Measurements from ENCODE around the gene GALNT7.

GALNT7 gene

DNA sequence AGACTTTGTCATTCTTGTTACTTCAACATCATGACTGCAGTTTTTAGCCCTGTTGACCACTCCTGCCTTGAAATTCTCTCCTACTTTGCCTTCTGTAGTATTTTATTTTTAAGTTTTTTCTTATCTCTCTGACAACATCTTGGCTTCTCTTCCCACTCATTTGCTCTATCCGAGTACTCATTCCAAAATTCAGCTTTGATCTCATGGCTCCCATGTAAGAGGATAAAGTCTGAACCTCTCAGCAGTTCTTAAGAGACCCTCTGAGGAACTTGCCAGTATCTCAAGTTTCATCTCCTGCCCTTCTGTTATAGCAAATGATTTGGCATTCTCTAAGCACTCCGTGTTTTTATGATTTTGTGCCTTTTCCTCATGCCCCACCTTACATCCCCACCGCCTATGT is 67.7 kb downstream of the GALNT7 start:
- no peak for DNase-seq (ENCODE audit: low read depth)

DNA sequence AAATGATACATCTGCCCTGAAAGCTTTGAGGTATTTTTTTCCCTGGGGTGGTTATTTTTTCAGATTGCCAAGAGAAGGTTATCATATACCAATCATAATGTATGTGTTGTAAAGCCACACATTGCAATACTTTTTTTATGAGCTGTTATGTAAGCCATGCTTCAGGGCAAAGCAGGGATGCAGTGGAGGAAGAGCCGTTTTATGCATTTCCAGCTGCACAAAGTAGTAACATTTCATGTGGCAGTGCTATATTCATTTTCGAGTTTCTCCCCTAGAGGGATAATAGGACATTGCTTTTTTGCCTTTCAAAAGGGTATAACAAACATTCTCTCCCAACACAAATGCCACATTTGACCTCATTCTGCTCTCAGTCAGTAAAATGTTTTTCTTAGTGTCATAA is 68.5 kb downstream of the GALNT7 start:
- no peak for DNase-seq (ENCODE audit: low read depth)

DNA sequence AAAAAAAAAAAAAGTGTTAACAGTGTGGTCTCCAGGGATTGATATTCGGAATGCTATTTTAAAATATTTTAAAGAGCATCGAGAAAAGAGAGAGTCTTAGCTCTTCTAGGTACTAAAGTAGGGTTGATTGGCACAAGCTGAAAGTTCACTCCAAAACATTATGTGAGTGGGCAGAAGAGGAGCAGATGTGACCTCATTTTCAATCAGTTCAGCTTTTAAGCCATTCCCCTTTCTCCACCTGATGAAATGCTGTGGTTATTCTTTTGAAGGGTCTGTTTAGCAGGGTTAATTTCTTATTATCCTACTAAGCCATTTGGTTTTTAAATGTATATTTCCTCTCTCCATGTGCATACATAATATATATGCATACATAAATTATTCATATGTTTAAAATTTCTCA is 69.2 kb downstream of the GALNT7 start:
- DNase-seq (ENCODE audit: low read depth), result no peak

DNA sequence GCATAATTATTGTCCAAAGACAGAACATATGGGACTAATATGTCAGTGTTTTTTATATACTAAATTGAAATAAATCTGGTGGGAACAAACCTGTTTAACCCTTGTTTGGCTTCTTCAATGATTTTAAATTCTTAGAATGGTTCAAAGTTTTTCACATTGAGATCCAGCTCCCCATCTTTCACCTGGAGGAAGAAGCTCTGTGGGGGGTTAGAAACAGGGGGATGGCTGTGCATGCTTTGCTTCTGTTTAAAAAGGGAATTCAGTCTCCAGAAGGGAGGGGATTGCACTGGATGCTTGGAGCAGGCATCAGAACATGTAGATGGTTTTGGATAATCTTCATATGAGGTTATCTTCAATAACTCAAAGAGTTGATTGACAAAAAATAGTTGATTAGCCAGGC is 72.1 kb downstream of the GALNT7 start:
- no peak for DNase-seq (ENCODE audit: low read depth)

DNA sequence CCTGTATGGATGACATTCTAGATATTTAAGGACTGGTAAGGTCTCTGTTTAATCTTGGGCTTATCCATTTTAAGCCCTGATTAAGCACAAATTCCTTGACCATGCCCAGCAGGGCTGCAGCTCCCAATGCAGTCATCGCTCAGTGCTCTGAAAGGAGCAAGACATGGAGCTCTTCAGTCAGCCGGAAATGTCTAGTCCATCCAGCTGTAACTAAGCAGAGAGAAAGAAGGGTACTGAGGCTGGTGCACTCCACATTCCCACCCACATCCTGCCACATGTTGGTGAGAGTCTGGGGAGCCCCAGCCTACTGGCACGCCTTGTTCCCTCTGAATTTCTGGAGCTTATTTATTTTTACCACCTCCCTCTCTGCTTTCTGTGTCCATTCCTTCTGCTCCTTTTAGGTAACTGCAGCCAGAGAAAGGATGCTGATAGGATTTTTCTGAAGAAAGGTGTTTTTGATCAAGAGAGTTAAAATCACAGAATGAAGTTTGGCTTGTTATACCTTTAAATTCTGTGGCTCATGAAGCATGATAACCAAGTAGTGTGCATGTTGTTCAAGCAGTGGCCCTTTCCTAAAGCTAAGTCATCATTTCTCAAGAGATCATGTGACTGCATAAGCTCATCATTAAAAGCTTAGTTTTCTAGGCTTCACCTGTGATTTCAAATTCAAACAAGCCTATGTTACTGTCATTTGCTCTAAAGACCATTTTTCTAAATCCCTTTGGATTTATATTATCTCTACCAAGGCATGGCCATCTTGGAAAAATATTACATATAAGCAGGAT is 74.0 kb downstream of the GALNT7 start:
- DNase-seq (ENCODE audit: low read depth), result no peak

DNA sequence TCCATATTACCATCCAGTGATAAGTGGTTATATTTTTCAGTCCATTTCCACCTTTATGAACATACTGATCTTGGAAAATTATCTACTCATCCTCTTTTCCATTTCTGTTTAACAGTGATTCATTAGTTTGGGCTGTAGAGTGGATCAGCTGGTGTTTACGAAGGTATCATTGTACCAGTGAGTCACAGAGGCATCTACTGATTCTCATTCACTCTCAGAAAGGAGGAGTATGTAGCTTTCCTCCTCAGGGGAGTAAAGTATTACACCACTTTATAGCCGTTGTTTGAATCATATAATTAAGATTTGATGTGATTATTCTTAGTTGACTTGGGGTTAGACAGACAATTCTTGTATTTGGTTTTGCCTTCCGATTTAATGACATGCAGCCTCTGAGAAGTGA is 74.7 kb downstream of the GALNT7 start:
- no peak for DNase-seq (ENCODE audit: low read depth)

DNA sequence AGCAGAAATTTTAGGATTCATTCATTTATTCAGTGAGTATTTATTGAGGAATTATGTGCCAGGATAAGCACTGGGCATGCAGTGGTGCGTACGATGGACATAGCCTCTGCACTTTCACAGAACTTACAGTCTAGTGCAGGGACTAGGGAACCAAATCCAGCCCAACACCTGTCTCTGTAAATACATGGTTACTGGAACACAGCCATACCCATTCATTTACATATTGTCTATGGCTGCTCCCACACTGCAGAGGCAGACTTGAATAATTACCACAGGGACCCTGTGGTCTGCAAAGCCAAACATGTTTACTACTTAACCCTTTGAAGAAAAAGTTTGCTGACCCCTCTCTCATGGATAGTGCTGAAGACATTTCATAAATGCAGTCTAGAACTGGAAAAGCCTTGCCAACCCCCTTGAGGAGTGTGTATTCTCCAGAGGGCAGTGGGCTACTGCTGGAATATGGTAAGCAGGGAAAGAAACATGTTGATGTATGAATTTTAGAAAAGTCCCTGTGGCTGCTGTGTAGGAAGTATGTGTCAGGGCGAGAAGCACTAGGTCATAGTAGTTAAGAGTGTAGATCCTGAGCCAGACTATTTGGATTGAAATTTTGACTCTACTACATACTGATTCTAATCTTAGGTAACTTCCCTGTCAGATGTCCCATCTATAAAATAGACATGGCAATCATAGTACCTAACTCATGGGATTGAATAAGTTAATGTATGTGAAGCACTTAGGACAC is 75.5 kb downstream of the GALNT7 start:
- DNase-seq (ENCODE audit: low read depth), result no peak

GRCh38 chr4:173245952-173246351 is 77.3 kb downstream of the GALNT7 start:
- no peak for DNase-seq (ENCODE audit: low read depth)

DNA sequence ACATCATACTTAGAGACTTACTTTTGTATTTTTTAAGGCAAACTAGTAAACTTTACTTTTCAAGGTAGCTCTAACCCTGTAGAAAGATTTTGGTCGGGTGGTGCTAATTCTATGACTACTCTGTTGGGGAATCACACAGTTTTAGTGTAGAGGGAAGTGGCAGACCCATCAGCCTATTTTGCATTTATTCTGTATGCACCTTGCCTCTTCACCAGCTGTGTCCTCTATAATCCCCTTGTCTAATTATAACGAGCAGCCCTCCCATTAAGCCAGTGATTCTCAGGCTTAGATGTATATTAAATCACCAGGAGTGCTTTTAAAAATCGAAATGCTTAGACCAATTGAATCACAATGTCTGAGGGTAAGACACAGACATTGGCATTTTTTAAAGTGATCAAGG is 78.1 kb downstream of the GALNT7 start:
- no peak for DNase-seq (ENCODE audit: low read depth)

GRCh38 chr4:173247321-173247720 is 78.7 kb downstream of the GALNT7 start:
- DNase-seq (ENCODE audit: low read depth), result no peak

DNA sequence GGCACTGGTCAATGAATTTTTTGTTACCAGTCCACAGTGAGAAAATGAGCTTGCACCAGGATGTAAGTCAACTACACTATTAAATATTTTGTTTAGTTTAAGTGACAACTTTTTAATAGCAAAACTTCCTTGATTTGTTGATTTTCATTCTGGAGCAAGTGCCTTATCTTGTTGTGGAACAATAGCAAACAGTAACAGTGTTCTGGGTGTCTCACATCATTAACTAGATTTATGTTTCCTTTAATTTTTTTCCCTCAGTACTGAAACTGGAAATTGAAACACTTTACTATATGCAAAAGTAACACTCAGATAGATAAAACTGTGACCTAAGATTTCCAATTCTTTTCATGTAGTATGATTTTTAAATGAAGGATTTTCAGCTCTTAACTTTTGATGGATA is 80.1 kb downstream of the GALNT7 start:
- DNase-seq (ENCODE audit: low read depth), result no peak

DNA sequence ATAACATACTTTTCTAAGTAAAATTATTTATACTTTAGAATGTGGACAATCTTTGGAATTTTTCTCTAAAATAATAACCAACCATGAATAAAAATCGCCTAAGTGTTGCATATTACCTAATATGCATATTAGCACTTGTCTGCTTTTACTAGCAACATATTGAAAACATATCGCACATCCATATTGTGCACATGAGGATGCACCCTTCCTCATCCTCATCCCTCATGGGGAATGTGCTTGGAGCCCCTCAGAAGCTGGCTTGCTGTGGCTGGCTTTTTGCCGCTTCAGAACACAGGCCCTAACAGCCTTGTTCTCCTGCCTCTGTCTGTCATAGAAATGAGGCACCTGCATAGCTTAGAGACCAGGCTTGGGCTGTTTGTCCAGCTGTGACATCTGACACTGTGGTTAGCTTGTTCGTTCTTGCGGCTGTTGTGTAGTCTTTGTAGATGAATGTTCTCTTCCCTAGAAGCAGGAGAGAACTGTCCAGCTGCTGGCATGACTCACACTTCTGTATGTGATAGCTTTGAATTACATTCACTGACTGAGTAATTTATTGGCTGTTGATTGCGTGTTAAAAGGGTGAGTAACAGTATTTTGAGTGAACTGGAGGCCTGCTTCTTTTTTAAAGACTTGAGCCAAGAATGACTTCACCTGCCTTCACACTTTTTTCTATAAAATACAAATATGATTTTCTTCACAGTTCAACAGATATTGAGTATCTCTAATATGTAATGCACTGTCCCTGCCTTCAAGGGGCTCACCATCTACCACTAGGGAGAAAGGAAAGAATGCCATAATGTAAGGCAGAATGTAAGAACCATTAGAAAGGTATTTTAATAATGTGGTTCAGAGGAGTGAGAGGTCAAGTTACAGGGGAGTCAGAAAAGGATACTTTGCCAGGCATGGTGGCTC is 83.7 kb downstream of the GALNT7 start:
- no peak for DNase-seq (ENCODE audit: low read depth)

- no peak for DNase-seq (ENCODE audit: low read depth)
Observed at GRCh38 chr4:173253561-173253960, 85.0 kb downstream of the GALNT7 start.

- no peak for DNase-seq (ENCODE audit: low read depth)
Observed at GRCh38 chr4:173254646-173255045, 86.0 kb downstream of the GALNT7 start.

DNA sequence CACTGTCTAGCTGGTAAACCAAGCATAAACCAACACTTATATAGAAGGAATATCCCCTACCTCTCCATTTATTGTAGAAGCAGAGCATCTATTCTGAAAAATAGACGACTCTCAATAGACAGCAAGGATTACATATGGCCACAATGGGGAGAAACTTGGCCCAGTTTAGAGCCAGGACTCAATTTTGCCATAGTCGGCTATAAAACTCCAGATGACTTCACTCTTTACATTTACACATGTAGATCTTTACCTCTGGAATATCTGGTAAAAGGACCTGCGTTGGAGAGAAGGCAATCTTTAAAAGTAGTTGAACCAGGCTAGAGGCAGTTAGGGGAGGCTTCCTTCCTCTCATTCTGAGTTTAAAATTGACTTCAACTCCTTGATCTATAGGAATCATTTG is 88.2 kb downstream of the GALNT7 start:
- no peak for DNase-seq (ENCODE audit: low read depth)

- DNase-seq (ENCODE audit: low read depth), result no peak
Observed at GRCh38 chr4:173257732-173258717, 89.4 kb downstream of the GALNT7 start.

DNA sequence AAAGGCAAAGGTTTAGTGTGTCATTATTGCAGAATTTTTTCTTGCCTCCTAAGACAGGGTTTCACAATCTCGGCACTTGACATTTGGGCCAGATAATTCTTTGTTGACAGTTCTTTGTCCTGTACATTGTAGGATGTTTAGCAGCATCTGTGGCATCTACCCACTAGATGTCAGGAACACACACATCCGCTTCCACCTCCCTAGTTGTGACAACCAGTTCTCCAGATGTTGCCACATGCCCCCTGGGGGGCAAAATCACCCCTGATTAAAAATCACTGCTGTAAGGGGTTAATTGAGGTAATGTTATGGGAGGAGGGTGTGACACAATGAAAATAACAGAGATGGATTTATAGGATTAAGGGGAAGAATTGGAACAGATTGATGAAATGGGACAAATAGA is 90.3 kb downstream of the GALNT7 start:
- no peak for DNase-seq (ENCODE audit: low read depth)

GRCh38 chr4:173259310-173259709 is 90.7 kb downstream of the GALNT7 start:
- DNase-seq (ENCODE audit: low read depth), result no peak

DNA sequence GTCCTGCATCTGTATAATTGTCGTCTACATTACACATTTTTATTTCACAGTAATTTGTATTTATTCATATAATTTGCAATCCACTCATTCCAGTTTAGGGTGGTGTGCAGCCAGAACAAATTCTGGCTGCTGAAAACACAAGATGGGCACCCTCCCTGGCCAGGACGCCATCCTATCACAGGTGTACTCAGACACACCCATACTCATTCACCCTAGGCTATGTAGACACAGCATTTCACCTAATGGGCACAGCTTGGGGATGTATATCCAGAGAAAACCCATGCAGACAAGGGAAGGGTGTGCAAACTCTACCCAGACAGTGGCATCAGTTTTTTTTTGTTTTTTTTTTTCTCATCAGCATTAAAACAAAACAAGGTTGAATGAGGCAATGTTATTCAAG is 92.4 kb downstream of the GALNT7 start:
- DNase-seq (ENCODE audit: low read depth), result no peak

- DNase-seq (ENCODE audit: low read depth), result no peak
Observed at GRCh38 chr4:173262375-173262774, 93.8 kb downstream of the GALNT7 start.

DNA sequence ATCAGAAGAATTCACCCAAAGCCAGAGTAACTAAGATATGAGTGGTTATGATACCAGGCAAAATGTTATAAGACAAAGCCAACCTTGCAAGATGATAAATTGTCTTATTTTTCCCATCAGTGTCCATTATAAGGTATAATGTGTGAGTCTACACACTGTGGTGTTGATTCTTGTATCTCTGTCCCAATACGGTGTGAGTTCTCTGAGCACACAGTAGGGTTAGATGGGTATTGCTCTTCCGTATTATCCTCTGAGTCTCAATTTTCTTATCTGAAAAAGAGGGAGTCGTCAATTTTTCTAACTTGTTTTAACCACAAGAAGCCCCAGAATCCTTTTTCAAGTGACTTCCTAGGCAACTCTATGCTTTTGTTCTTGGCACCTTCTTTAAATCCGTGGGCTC is 95.6 kb downstream of the GALNT7 start:
- DNase-seq (ENCODE audit: low read depth), result no peak

Data from stimulated activated CD8-positive, alpha-beta memory T cell treated with anti-CD3 and anti-CD28 coated beads, Interleukin-15, amount 100 ng/mL, for 1 hour (primary cell).